ENCODE measurements around the gene GNAI3.

DNA sequence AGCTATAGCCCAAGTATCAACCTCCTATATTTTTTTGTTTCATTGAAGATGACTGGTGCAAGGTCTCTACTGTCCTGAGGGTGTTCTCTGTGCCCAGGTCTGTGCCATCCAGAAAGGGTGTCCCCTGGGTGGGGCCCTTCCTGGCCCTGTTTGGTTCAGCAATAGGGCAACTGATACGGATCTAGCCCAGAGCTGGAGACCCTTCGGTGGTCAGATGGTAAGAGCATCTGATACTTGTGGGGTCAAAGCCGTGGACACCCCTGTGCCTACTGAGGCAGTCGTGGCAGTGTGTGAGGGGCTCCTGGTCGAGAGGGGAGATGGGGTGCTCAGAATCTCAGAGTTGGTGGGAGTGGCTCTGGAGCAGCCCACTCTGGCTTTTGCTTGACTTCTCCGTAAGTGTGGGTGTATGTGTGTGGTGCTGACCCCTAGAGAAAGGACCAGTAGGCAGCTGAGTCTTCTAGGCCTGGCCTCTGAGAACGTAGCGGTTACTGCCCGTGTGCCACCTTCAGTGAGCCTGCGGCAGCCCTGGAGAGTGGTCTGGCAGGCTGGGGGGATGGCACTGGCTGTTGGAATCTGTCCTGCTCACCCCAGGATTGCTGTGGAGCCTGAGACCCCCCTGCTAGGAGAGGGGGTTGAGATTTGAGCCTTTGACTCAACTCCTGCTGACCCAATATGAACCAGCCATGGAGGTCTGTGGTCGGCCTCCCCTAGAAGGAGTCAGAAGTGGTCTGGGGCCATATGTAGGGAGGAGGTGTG, 73.9 kb downstream of the GNAI3 start:
- TF ChIP-seq, protein P1, sequence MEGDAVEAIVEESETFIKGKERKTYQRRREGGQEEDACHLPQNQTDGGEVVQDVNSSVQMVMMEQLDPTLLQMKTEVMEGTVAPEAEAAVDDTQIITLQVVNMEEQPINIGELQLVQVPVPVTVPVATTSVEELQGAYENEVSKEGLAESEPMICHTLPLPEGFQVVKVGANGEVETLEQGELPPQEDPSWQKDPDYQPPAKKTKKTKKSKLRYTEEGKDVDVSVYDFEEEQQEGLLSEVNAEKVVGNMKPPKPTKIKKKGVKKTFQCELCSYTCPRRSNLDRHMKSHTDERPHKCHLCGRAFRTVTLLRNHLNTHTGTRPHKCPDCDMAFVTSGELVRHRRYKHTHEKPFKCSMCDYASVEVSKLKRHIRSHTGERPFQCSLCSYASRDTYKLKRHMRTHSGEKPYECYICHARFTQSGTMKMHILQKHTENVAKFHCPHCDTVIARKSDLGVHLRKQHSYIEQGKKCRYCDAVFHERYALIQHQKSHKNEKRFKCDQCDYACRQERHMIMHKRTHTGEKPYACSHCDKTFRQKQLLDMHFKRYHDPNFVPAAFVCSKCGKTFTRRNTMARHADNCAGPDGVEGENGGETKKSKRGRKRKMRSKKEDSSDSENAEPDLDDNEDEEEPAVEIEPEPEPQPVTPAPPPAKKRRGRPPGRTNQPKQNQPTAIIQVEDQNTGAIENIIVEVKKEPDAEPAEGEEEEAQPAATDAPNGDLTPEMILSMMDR (IDR thresholded peaks at IDR 0.05; ENCODE audit: borderline replicate concordance, extremely low read depth, low read length, poor library complexity, severe bottlenecking), result no peak
- no peak for TF ChIP-seq EZH2 (IDR thresholded peaks at IDR 0.05; ENCODE audit: borderline replicate concordance, low read depth, low read length, severe bottlenecking)

Measured in DND-41 (cell line).